Lower lobe of right lung (tissue), 2 donors: ENCODE measurements around the gene NDUFV3. TPM values are rescaled to one million over a fixed set of nuclear protein-coding genes. Genes with fewer than 3 reads are reported as not detected.
"Not testable (repeated sequence)": the region's sequence is repeated elsewhere in the genome, so short reads cannot be mapped to it uniquely, and the experiment has no call there.

Experiments
- ATAC-seq, 2 donors: fragments of 200-7000 bp; cut with Tn5 transposase; one replicate each; pipeline ENCODE4 v1.9.1; 2020 to 2022; ENCODE audit warnings: mild to moderate bottlenecking in 2 of 2, moderate library complexity in 2 of 2
- DNase-seq: peaks from one replicate; pipeline ENCODE4 v3.0.0-alpha.2; 2020
- H3K27ac ChIP-seq: fragments of 200-600 bp; one replicate; pipeline ENCODE4 v1.8.0; 2022
- H3K27me3 ChIP-seq: fragments of 200-600 bp; one replicate; pipeline ENCODE4 v1.8.0; 2022; ENCODE audit warnings: low read depth
- H3K36me3 ChIP-seq: fragments of 200-600 bp; one replicate; pipeline ENCODE4 v1.8.0; 2022; ENCODE audit warnings: mild to moderate bottlenecking
- H3K4me1 ChIP-seq: fragments of 200-600 bp; one replicate; pipeline ENCODE4 v1.8.0; 2022
- H3K4me3 ChIP-seq: fragments of 200-600 bp; one replicate; pipeline ENCODE4 v1.8.0; 2022; ENCODE audit warnings: mild to moderate bottlenecking
- H3K9me3 ChIP-seq: fragments of 200-600 bp; one replicate; pipeline ENCODE4 v1.8.0; 2022
- intact Hi-C: fragments of 100-400 bp; cut with DNase I; formaldehyde crosslinking; loops from one replicate; pipeline ENCODE4 v1.11.0; 2022
- total RNA-seq: library from RNA; stranded (reverse); fragmentation: NEBNext Ultra II Directional; extraction: Animal tissue kit (Norgen Biotek cat#: 25700); gene quantifications from one replicate; pipeline ENCODE4 v1.2.1, GENCODE V29; 2021
- TF ChIP-seq, protein P1 (sequence below): fragments of 200-600 bp; IDR thresholded peaks from one replicate; pipeline ENCODE4 v1.8.0; 2022; ENCODE audit warnings: antibody characterized with exemption, mild to moderate bottlenecking
- donor health status: DM: no; HTN: yes; CAD: no; lungs with severe emphysema.

Gene NDUFV3
- total RNA-seq, 1 donor from 2014 or later = 35.7 TPM

DNA sequence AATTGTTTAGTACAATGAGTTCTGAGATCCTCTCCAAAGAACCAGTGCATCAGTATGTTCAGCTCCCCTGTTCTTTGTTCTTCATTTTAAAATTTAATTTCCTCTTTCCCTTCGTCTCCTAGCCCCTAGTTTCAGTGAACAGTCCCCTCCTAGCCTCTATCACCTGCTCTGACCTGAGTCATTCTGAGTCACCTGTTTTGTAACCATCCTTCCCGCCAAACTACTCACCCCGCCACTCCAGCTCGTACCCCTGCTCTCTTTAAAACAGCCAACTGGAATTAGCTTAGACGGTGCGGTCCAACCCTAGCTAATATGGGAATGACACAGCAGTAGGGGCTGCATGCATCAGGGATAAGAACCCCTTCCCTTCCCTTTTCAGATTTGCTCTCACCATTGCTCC, 49.1 kb downstream of the NDUFV3 start:
- Histone ChIP-seq H3K4me1 (no peaks in the 10 kb centered on the region), H3K27me3 (no peaks in the 10 kb centered on the region), H3K27ac (no peak overlapping the region), H3K4me3 (no peak overlapping the region), H3K9me3 (no peaks in the 10 kb centered on the region), H3K36me3 (no peaks in the 10 kb centered on the region)
- no peak for ATAC-seq
- DNase-seq = no peak
- TF ChIP-seq, protein P1, sequence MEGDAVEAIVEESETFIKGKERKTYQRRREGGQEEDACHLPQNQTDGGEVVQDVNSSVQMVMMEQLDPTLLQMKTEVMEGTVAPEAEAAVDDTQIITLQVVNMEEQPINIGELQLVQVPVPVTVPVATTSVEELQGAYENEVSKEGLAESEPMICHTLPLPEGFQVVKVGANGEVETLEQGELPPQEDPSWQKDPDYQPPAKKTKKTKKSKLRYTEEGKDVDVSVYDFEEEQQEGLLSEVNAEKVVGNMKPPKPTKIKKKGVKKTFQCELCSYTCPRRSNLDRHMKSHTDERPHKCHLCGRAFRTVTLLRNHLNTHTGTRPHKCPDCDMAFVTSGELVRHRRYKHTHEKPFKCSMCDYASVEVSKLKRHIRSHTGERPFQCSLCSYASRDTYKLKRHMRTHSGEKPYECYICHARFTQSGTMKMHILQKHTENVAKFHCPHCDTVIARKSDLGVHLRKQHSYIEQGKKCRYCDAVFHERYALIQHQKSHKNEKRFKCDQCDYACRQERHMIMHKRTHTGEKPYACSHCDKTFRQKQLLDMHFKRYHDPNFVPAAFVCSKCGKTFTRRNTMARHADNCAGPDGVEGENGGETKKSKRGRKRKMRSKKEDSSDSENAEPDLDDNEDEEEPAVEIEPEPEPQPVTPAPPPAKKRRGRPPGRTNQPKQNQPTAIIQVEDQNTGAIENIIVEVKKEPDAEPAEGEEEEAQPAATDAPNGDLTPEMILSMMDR = no peak
- intact Hi-C loops = no loop called here

- H3K27me3 ChIP-seq, H3K4me3 ChIP-seq, H3K9me3 ChIP-seq, H3K36me3 ChIP-seq, H3K4me1 ChIP-seq, H3K27ac ChIP-seq, DNase-seq, ATAC-seq, intact Hi-C loops: not testable (repeated sequence)
Observed at GRCh38 chr21:42949094-42949755, 56.1 kb downstream of the NDUFV3 start.

DNA sequence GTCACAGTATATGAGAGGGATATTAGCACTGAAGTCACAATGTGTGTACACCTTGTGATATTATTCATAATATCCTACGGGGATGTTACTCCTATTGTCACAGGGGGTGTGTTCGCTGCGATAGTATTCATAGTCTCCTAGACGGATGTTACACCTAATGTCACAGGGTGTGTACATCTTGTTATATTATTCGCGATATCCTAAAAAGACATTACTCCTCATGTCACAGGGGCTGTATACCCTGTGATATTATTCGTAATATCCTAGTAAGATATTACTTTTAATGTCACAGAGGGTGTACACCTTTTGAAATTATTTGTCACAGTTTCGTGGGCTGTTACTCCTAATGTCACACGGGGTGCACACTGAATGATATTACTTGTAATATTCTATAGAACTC, 58.1 kb downstream of the NDUFV3 start:
- H3K4me3 ChIP-seq = not testable (repeated sequence)

GRCh38 chr21:42956824-42957630, 63.9 kb downstream of the NDUFV3 start:
- Histone ChIP-seq H3K27me3 (no peaks in the 10 kb centered on the region), H3K27ac (no peak overlapping the region), H3K4me3 (no peak overlapping the region), H3K9me3 (no peaks in the 10 kb centered on the region), H3K36me3 (no peaks in the 10 kb centered on the region), H3K4me1 (no peaks in the 10 kb centered on the region)
- intact Hi-C loops = no loop called here
- peak; percentile 36 to 98 for ATAC-seq
- TF ChIP-seq, protein P1 = no peak
- DNase-seq = no peak

More for the DNA sequence above, 58.1 kb downstream of the NDUFV3 start:
- DNase-seq, H3K27ac ChIP-seq, H3K9me3 ChIP-seq, intact Hi-C loops, H3K36me3 ChIP-seq, H3K4me1 ChIP-seq, H3K27me3 ChIP-seq, ATAC-seq: not testable (repeated sequence)

DNA sequence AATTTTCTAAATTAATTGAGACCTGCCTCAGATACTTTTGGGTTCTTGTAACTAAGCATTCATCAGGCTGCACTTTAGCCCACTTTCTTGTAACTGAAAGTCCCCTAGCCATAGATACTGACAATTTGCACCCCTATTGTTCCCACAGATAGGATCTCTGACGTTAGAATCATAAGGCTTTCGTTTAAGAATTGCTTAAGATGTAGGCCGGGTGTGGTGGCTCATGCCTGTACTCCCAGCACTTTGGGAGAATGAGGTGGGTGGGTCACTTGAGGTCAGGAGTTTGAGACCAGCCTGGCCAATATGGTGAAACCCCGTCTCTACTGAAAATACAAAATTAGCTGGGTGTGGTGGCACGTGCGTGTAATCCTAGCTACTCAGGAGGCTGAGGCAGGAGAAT, 65.0 kb downstream of the NDUFV3 start:
- H3K4me1 ChIP-seq, DNase-seq, intact Hi-C loops, ATAC-seq, H3K9me3 ChIP-seq, H3K4me3 ChIP-seq, H3K27ac ChIP-seq, H3K27me3 ChIP-seq, H3K36me3 ChIP-seq: not testable (repeated sequence)

DNA sequence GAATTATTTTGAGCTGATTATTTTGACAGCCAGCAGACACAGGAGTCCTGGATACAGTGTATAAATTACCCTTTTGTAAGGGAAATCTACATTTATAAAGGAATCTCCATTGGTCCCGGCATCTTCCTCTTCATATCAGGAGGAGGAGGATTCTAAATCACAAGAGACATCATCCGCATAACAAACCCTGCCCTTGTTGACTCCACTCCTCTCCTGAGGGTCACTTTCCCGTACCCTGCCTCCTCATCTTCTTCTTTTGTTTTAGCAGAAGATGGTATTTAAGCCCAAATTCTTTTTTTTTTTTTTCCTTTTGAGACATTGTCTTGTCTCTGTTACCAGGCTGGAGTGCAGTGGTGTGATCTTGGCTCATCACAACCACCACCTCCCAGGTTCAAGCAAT, 66.6 kb downstream of the NDUFV3 start:
- no peak overlapping the region for H3K27ac ChIP-seq
- no peaks in the 10 kb centered on the region for H3K4me1 ChIP-seq
- H3K9me3 ChIP-seq = no peaks in the 10 kb centered on the region
- no peaks in the 10 kb centered on the region for H3K36me3 ChIP-seq
- ATAC-seq (no peak), DNase-seq (no peak)
- H3K27me3 ChIP-seq = no peaks in the 10 kb centered on the region
- TF ChIP-seq, protein P1 = no peak
- intact Hi-C loops = no loop called here
- no peak overlapping the region for H3K4me3 ChIP-seq

DNA sequence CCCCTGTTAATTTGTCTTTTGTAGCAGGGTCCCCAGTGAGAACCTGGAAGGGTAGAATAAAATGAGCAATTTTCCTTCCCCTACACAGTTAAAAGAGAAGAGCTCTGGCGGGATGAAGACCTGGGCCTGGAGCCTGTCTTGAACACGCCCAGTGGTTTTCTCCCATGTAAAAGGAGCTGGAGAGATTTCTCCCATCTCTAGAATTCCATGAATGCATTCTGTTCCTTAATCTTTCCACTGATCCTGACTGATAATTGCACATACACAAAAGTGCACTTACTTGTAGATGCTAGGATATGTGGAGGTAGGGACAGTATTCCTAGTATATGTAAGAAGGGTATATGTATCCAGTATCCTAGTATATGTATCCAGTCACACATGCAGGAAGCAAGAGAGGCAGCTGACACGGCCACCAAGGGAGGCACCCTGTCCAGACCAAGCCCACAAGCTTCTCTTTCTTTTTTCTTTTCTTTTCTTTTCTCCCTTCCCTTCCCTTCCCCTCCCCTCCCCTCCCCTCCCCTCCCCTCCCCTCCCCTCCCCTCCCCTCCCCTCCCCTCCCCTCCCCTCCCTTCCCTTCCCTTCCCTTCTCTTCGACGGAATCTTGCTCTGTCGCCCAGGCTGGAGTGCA, 69.4 kb downstream of the NDUFV3 start:
- ATAC-seq (no peak), DNase-seq (no peak)
- TF ChIP-seq, protein P1 = no peak
- Histone ChIP-seq H3K4me3 (no peak overlapping the region), H3K36me3 (no peaks in the 10 kb centered on the region), H3K4me1 (no peaks in the 10 kb centered on the region), H3K9me3 (no peaks in the 10 kb centered on the region), H3K27ac (no peak overlapping the region), H3K27me3 (no peaks in the 10 kb centered on the region)
- intact Hi-C loops = no loop called here
